ENCODE data around the gene RALBP1. TPM values are rescaled to one million over a fixed set of nuclear protein-coding genes. Genes with fewer than 3 reads are reported as not detected.
"Not testable (repeated sequence)": the region's sequence is repeated elsewhere in the genome, so short reads cannot be mapped to it uniquely, and the experiment has no call there.

The RALBP1 gene
- polyA plus RNA-seq, 1 donor from 2014 or later = 30.0 TPM

GRCh38 chr18:9449600-9450414 is 25.5 kb upstream of the RALBP1 start:
- Histone ChIP-seq H3F3A (ENCODE audit: insufficient read depth, low read length, poor library complexity, severe bottlenecking) (no peaks in the 10 kb centered on the region), H3K27me3 (ENCODE audit: insufficient read depth, low read depth, low read length) (no peaks in the 10 kb centered on the region), H3K27ac (ENCODE audit: low read length) (no peak overlapping the region), H3K4me2 (ENCODE audit: low read length) (no peak overlapping the region), H3K36me3 (ENCODE audit: insufficient read depth, low read length) (no peaks in the 10 kb centered on the region), H3K9me3 (ENCODE audit: low read length) (no peaks in the 10 kb centered on the region), H3K9me2 (ENCODE audit: insufficient read depth, low read length) (no peaks in the 10 kb centered on the region), H4K20me1 (ENCODE audit: insufficient read depth) (no peaks in the 10 kb centered on the region), H2AFZ (ENCODE audit: low read depth, low read length) (no peak overlapping the region), H3K4me3 (ENCODE audit: low read length) (no peak overlapping the region), H3K9ac (ENCODE audit: low read length) (no peak overlapping the region), H3K79me2 (replicated peaks; ENCODE audit: insufficient read depth, low read length) (no peaks in the 10 kb centered on the region)
- TF ChIP-seq RAD21 (conservative IDR thresholded peaks at IDR 0.05) = no peak
- no peak for TF ChIP-seq TAF1 (IDR thresholded peaks at IDR 0.05; ENCODE audit: low read depth)
- no peak for TF ChIP-seq SMC3 (conservative IDR thresholded peaks at IDR 0.05; ENCODE audit: poor library complexity)
- no peak for TF ChIP-seq MXI1 (conservative IDR thresholded peaks at IDR 0.05; ENCODE audit: poor library complexity, severe bottlenecking)
- TF ChIP-seq REST (IDR thresholded peaks at IDR 0.05; ENCODE audit: borderline replicate concordance) = no peak
- TF ChIP-seq EZH2 (IDR thresholded peaks at IDR 0.05; ENCODE audit: borderline replicate concordance, insufficient read depth, low read length, poor library complexity, severe bottlenecking) = no peak
- no peak for TF ChIP-seq EP300 (conservative IDR thresholded peaks at IDR 0.05; ENCODE audit: poor library complexity, severe bottlenecking)
- no peak for TF ChIP-seq CTCF (IDR thresholded peaks at IDR 0.05; ENCODE audit: poor library complexity, severe bottlenecking)
- TF ChIP-seq POLR2AphosphoS5 (IDR thresholded peaks at IDR 0.05) = no peak

GRCh38 chr18:9450920-9451319 is 24.4 kb upstream of the RALBP1 start:
- H3K9me3 ChIP-seq (ENCODE audit: low read length); H3F3A ChIP-seq (ENCODE audit: insufficient read depth, low read length, poor library complexity, severe bottlenecking); H3K27me3 ChIP-seq (ENCODE audit: insufficient read depth, low read depth, low read length); H3K36me3 ChIP-seq (ENCODE audit: insufficient read depth, low read length); H3K27ac ChIP-seq (ENCODE audit: low read length); H3K4me3 ChIP-seq (ENCODE audit: low read length); H3K79me2 ChIP-seq (replicated peaks; ENCODE audit: insufficient read depth, low read length); H4K20me1 ChIP-seq (ENCODE audit: insufficient read depth); H2AFZ ChIP-seq (ENCODE audit: low read depth, low read length); H3K9ac ChIP-seq (ENCODE audit: low read length); H3K9me2 ChIP-seq (ENCODE audit: insufficient read depth, low read length); H3K4me2 ChIP-seq (ENCODE audit: low read length): not testable (repeated sequence)
